ENCODE results near the gene PPFIBP2.

Gene PPFIBP2

DNA sequence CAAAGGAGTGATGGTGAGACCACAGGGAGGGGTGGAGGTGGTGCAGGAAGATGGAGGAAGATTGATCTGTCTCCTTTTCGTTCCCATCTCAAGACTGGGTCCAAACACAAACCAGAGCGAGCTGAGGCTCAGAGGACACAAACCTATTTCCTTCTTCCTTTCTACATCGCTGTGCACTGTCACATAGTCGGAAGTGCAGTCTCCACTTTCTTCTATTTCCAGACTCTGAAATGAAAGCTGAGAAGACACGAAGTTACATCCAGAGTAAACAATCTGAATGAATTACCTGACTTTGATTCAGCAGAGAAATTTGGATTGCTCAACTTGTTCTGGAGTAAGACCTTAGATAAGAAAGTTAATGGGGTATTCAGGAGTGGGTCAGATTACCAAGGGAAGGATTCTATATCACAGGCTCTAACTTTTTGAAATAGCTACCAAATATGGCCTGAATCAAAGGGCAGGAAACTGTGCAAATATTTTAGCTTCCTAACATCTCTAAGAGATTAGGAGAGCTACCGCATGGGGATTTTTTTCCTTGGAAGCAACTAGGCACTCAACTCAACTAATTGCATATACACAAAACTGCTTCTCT is 178.1 kb downstream of the PPFIBP2 start:
- no peak for DNase-seq (ENCODE audit: extremely low read depth, low read depth)
- TF ChIP-seq, protein P1, sequence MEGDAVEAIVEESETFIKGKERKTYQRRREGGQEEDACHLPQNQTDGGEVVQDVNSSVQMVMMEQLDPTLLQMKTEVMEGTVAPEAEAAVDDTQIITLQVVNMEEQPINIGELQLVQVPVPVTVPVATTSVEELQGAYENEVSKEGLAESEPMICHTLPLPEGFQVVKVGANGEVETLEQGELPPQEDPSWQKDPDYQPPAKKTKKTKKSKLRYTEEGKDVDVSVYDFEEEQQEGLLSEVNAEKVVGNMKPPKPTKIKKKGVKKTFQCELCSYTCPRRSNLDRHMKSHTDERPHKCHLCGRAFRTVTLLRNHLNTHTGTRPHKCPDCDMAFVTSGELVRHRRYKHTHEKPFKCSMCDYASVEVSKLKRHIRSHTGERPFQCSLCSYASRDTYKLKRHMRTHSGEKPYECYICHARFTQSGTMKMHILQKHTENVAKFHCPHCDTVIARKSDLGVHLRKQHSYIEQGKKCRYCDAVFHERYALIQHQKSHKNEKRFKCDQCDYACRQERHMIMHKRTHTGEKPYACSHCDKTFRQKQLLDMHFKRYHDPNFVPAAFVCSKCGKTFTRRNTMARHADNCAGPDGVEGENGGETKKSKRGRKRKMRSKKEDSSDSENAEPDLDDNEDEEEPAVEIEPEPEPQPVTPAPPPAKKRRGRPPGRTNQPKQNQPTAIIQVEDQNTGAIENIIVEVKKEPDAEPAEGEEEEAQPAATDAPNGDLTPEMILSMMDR (IDR thresholded peaks at IDR 0.05; ENCODE audit: low read depth, low read length), result no peak

GRCh38 chr11:7692426-7692825 is 178.6 kb downstream of the PPFIBP2 start:
- TF ChIP-seq, protein P1 (IDR thresholded peaks at IDR 0.05; ENCODE audit: low read depth, low read length), result no peak
- DNase-seq (ENCODE audit: extremely low read depth, low read depth), result no peak

DNA sequence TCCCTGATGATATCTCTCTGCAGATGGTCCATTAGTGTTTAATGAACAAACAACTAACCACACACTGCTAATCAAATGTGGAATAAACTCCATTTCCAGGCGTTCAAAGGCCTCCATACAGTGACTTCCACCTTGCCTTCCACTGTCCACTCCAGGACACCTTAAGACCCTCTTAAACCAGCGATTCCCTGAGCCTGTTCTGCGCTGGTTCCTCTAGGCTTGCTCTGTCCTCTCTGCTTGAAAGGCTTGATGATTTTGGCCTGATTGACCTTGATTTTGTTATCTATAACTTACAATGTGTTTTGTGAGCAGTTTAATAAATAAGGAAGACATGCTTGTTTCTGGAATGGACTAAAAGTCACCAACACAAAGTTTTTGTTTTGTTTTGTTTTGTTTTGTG is 180.4 kb downstream of the PPFIBP2 start:
- TF ChIP-seq, protein P1 (IDR thresholded peaks at IDR 0.05; ENCODE audit: low read depth, low read length), result no peak
- no peak for DNase-seq (ENCODE audit: extremely low read depth, low read depth)

GRCh38 chr11:7696424-7696823 is 182.6 kb downstream of the PPFIBP2 start:
- no peak for DNase-seq (ENCODE audit: extremely low read depth, low read depth)
- TF ChIP-seq, protein P1 (IDR thresholded peaks at IDR 0.05; ENCODE audit: low read depth, low read length), result no peak

Measured in AG09319 (cell line).